ENCODE results near the gene MATN4.

The MATN4 gene

GRCh38 chr20:45317826-45318225 is 9.7 kb upstream of the MATN4 start:
- no peaks in the 10 kb centered on the region for H3K36me3 ChIP-seq
- H3K9me3 ChIP-seq = no peaks in the 10 kb centered on the region
- DNase-seq = no peak
- peaks cover 47% of the 10 kb centered on the region for H3K27me3 ChIP-seq
- peaks cover 4% of the 10 kb centered on the region; the same call in 1 of the 2 replicates for H3K4me1 ChIP-seq
- TF ChIP-seq CTCF (IDR thresholded peaks at IDR 0.05; ENCODE audit: low read depth, low read length) = no peak
- no peak overlapping the region for H3K4me3 ChIP-seq (ENCODE audit: low read depth, low read length)

DNA sequence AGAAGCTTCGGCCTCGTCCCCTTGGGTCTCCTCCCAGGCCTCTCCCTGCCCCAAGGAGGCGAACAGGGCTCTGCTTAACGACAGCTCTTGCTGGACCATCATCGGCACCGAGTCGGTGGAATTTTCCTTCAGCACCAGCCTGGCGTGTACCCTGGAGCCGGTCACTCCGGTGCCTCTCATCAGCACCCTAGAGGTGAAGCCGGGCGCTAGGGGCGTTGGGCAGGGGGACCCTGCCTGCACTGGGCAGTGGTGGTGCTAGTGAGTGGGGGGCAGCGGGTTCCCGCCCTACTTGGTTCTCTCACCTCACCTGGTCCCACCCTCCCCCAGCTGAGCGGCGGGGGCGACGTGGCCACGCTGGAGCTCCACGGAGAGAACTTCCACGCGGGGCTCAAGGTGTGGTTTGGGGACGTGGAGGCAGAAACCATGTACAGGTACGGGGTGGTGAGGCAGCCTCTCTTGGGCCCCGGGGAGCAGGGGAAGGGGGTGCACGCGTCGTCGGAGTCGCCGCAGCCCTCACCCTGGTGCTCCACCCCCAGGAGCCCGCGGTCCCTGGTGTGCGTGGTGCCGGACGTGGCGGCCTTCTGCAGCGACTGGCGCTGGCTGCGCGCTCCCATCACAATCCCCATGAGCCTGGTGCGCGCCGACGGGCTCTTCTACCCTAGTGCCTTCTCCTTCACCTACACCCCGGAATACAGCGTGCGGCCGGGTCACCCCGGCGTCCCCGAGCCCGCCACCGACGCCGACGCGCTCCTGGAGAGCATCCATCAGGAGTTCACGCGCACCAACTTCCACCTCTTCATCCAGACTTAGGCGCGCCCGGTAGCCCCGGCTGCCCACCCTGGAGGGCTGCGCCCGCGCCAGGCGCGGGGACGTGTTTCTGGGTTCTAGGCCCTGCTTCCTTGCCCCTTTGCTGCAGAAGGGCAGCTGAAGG is 8.3 kb upstream of the MATN4 start:
- H3K27me3 ChIP-seq = peaks cover 51% of the 10 kb centered on the region
- H3K4me3 ChIP-seq (ENCODE audit: low read depth, low read length) = no peak overlapping the region
- DNase-seq = no peak
- H3K36me3 ChIP-seq = no peaks in the 10 kb centered on the region
- TF ChIP-seq CTCF (IDR thresholded peaks at IDR 0.05; ENCODE audit: low read depth, low read length) = no peak
- no peaks in the 10 kb centered on the region for H3K9me3 ChIP-seq
- no peaks in the 10 kb centered on the region for H3K4me1 ChIP-seq

GRCh38 chr20:45315672-45316071 is 7.6 kb upstream of the MATN4 start:
- H3K9me3 ChIP-seq = no peaks in the 10 kb centered on the region
- no peak for DNase-seq
- peaks cover 51% of the 10 kb centered on the region for H3K27me3 ChIP-seq
- H3K4me1 ChIP-seq = no peaks in the 10 kb centered on the region
- H3K36me3 ChIP-seq = no peaks in the 10 kb centered on the region
- H3K4me3 ChIP-seq (ENCODE audit: low read depth, low read length) = no peak overlapping the region
- no peak for TF ChIP-seq CTCF (IDR thresholded peaks at IDR 0.05; ENCODE audit: low read depth, low read length)

GRCh38 chr20:45313943-45314342 is 5.8 kb upstream of the MATN4 start:
- no peak for DNase-seq
- no peaks in the 10 kb centered on the region for H3K36me3 ChIP-seq
- H3K4me1 ChIP-seq = no peaks in the 10 kb centered on the region
- peaks cover 51% of the 10 kb centered on the region for H3K27me3 ChIP-seq
- no peaks in the 10 kb centered on the region for H3K9me3 ChIP-seq
- no peak overlapping the region for H3K4me3 ChIP-seq (ENCODE audit: low read depth, low read length)
- TF ChIP-seq CTCF (IDR thresholded peaks at IDR 0.05; ENCODE audit: low read depth, low read length) = no peak

DNA sequence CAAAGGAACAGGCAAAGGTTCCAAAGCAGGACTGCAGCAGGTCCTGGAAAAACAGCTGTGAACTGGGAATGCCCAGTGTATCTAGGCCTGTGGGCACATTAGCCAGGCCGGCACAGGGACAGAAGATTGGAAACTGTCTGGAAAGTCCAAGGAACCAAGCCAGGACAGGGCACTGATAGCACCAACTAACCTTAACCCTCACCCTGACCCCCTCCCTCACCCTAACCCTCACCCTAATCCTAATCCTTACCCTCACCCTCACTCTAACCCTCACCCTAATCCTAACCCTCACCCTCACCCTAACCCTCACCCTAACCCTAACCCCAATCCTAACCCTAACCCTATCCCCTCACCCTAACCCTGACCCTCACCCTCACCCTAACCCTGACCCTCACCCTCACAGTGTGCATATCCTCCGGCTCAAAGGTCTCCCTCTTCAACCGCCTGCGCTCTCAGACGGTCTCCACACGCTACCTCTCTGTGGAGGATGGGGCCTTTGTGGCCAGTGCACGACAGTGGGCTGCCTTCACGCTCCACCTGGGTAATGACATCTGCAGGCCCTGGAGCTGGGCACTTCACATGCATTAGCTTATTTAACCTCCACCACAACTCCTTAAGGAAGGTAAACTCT is 5.1 kb upstream of the MATN4 start:
- Histone ChIP-seq H3K4me1 (no peaks in the 10 kb centered on the region), H3K36me3 (no peaks in the 10 kb centered on the region), H3K4me3 (ENCODE audit: low read depth, low read length) (no peak overlapping the region), H3K9me3 (no peaks in the 10 kb centered on the region), H3K27me3 (peaks cover 43% of the 10 kb centered on the region)
- DNase-seq = no peak
- TF ChIP-seq CTCF (IDR thresholded peaks at IDR 0.05; ENCODE audit: low read depth, low read length) = no peak

- TF ChIP-seq CTCF (IDR thresholded peaks at IDR 0.05; ENCODE audit: low read depth, low read length) = no peak
- no peaks in the 10 kb centered on the region for H3K36me3 ChIP-seq
- no peak for DNase-seq
- H3K9me3 ChIP-seq = no peaks in the 10 kb centered on the region
- no peak overlapping the region for H3K4me3 ChIP-seq (ENCODE audit: low read depth, low read length)
- H3K4me1 ChIP-seq = no peaks in the 10 kb centered on the region
- H3K27me3 ChIP-seq = peaks cover 35% of the 10 kb centered on the region
These were observed 4.1 kb upstream of the MATN4 start for GRCh38 chr20:45312241-45312640.

Measured in BE2C (cell line).